GM12891 (cell line): ENCODE results near the gene CD22.

ENCODE experiments used
- POLR2A ChIP-seq: IDR thresholded peaks from 2 replicates; pipeline ENCODE4 v1.6.1; 2011; ENCODE audit warnings: low read depth, low read length, control low read depth
- POLR2AphosphoS5 ChIP-seq: IDR thresholded peaks from 2 replicates; pipeline ENCODE4 v1.6.1; 2011; ENCODE audit warnings: low read depth, low read length, control low read depth
- TAF1 ChIP-seq: IDR thresholded peaks from 2 replicates; pipeline ENCODE4 v1.6.1; 2011; ENCODE audit warnings: low read depth, low read length, control low read depth

DNA sequence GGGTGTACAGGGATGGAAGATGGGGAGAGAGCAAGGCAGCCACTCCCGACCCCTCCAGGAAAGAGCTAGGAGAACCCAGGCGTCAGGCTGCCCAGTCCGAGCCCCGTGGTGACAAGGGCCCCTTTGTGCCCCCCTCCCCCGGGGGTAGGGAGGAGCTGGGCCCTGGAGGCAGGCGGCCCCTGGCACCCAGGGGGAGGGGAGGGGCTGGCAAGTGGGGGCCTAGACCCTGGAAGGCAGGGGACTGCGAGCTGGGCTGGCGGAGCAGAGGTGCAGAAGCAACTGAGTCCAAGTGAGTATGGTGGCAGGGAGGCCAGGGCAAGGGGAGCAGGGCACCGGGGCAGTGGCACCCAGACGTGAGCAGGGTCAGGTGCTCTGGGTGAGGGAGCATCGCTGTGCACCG, 37.1 kb upstream of the CD22 start, which contains the start of gene MAG:
- no peak for TF ChIP-seq POLR2A
- TF ChIP-seq TAF1: no peak
- TF ChIP-seq POLR2AphosphoS5: no peak
